GM20000 (cell line): ENCODE data around the gene ADAMTSL1.

ENCODE experiments used
- DNase-seq: peaks from one replicate; pipeline ENCODE4 v3.0.0; 2012; ENCODE audit warnings: low spot score
- TF ChIP-seq, protein P1 (sequence below): IDR thresholded peaks from 2 replicates; pipeline ENCODE4 v1.5.1; 2012; ENCODE audit warnings: mild to moderate bottlenecking, control low read depth; ENCODE audit errors: extremely low read depth, missing control alignments

Gene ADAMTSL1

DNA sequence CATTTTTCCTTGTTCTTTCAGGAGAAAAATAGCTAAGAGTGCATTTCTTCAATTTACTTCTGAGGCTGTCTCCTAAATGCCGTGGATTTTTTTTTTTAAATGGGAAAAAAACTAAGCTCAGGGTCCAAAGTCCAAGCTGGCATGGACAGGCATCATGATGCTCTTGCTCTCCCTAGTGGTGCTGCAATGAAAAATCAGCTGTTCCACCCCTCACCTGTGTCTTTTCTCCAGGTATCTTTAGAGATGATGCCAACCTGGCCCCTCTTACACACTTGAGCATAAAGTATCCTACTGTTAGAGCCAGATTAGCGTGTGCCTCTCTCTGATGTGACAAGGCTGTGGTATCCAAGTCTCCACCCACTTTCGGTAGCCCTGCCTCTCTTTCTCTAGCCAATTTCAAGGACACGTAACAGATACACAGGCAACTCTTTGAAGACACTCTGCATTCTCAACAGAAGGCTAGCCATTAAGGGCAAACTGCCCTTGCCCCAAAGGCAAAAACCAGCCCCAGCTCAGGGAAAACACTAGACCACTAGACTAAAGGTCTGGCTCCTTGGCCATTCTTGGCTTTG, 350.2 kb downstream of the ADAMTSL1 start:
- TF ChIP-seq, protein P1, sequence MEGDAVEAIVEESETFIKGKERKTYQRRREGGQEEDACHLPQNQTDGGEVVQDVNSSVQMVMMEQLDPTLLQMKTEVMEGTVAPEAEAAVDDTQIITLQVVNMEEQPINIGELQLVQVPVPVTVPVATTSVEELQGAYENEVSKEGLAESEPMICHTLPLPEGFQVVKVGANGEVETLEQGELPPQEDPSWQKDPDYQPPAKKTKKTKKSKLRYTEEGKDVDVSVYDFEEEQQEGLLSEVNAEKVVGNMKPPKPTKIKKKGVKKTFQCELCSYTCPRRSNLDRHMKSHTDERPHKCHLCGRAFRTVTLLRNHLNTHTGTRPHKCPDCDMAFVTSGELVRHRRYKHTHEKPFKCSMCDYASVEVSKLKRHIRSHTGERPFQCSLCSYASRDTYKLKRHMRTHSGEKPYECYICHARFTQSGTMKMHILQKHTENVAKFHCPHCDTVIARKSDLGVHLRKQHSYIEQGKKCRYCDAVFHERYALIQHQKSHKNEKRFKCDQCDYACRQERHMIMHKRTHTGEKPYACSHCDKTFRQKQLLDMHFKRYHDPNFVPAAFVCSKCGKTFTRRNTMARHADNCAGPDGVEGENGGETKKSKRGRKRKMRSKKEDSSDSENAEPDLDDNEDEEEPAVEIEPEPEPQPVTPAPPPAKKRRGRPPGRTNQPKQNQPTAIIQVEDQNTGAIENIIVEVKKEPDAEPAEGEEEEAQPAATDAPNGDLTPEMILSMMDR: no peak
- DNase-seq: peak; percentile 12

GRCh38 chr9:18825656-18826170, 351.8 kb downstream of the ADAMTSL1 start:
- DNase-seq: no peak
- TF ChIP-seq, protein P1: no peak

DNA sequence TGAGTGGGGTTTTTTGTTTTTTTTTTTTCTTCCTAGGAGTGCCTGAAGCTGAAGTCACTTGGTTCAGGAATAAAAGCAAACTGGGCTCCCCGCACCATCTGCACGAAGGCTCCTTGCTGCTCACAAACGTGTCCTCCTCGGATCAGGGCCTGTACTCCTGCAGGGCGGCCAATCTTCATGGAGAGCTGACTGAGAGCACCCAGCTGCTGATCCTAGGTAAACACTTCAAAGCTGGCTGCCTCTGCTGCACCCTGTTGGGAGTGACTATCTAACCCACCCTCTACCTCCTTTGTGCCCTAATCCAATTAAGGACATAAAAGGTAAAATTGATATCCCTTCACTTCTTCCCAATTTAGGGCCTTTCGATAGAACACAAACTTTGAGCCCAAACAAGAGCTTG, 352.3 kb downstream of the ADAMTSL1 start:
- no peak for DNase-seq
- TF ChIP-seq, protein P1: no peak

DNA sequence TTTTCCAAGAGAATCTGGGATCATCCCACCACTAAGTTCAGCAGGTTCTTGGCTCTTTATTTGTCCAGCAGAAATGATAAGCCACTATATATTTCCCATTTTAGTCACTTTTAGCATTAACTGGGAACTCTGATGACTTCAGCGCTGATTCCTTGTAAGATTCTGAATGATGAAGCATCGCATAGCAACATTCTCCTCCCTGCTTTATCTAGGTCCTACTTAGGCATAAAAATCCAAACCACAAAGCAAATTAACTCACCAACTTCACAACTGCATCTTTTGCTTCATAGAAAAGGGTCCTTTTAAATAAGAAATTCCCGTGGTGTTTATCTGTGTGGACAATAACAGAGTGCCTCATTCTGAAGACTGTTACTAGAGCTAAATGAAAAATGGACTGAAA, 355.1 kb downstream of the ADAMTSL1 start:
- TF ChIP-seq, protein P1: no peak
- no peak for DNase-seq

DNA sequence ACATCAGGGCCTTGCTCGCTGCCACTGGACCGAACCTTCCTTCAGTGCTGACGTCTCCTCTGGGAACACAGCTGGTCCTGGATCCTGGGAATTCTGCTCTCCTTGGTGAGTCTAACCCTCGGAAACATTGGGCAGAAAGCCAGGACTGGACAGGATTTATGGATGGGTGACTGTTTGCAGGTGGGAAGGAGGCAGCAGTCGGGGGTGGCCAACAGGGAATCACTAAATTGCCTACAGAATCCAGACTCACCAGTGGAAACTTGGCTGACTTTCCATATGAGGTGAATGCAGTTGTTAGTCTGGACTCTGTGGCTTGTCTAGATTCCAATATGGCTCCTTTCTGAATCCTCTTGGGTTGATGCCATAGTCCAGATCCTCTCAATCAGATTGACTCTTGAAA, 355.9 kb downstream of the ADAMTSL1 start:
- TF ChIP-seq, protein P1: no peak
- DNase-seq: no peak

- TF ChIP-seq, protein P1: no peak
Observed at GRCh38 chr9:18834740-18835361, 360.9 kb downstream of the ADAMTSL1 start.

DNA sequence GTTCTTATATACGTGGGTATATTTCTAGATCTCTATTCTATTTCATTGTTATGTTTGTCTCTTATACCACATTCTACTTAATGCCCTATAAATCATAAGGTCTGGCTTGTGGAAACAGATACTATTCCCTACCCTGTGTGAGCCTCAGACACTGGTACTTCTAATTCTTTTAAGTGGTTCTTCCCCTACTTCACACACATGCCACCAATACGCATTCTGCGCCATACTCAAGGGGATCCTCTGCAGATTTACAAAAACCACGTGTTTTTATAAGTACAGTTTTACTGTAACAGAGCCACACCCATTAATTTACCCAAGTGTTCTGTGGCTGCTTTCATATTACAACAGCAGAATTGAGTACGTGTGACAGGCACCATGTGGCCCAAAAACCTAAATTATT, 363.4 kb downstream of the ADAMTSL1 start:
- TF ChIP-seq, protein P1: no peak
- no peak for DNase-seq

More at GRCh38 chr9:18834740-18835361, 360.9 kb downstream of the ADAMTSL1 start:
- no peak for DNase-seq
